Measurements from ENCODE around the gene AOPEP.
A peak's percentile ranks its signal among the peaks of the same experiment; 100 is the strongest.

The AOPEP gene

GRCh38 chr9:95044731-95045508 is 318.4 kb downstream of the AOPEP start:
- DNase-seq, result no peak

GRCh38 chr9:95045751-95046150 is 319.3 kb downstream of the AOPEP start:
- DNase-seq, result no peak

GRCh38 chr9:95047452-95048224 is 321.1 kb downstream of the AOPEP start:
- no peak for DNase-seq

GRCh38 chr9:95048225-95049087 is 322.0 kb downstream of the AOPEP start:
- peak in 4 of 5 experiments; percentile 27 to 54 (median 38) for DNase-seq

- no peak for DNase-seq
These were observed 323.3 kb downstream of the AOPEP start for GRCh38 chr9:95049761-95050160.

- no peak for DNase-seq
These were observed 327.4 kb downstream of the AOPEP start for GRCh38 chr9:95053611-95054570.

- no peak for DNase-seq
These were observed 328.9 kb downstream of the AOPEP start for GRCh38 chr9:95055334-95055850.

GRCh38 chr9:95055851-95056551 is 329.5 kb downstream of the AOPEP start:
- no peak for DNase-seq

GRCh38 chr9:95057101-95057500 is 330.6 kb downstream of the AOPEP start:
- no peak for DNase-seq

GRCh38 chr9:95058121-95058785 is 331.8 kb downstream of the AOPEP start:
- no peak for DNase-seq

- DNase-seq, result no peak
These were observed 332.4 kb downstream of the AOPEP start for GRCh38 chr9:95058795-95059386.

- no peak for DNase-seq
These were observed 333.7 kb downstream of the AOPEP start for GRCh38 chr9:95060234-95060633.

GRCh38 chr9:95060916-95061315 is 334.4 kb downstream of the AOPEP start:
- no peak for DNase-seq

GRCh38 chr9:95061916-95062595 is 335.6 kb downstream of the AOPEP start:
- DNase-seq, result no peak

GRCh38 chr9:95062596-95063065 is 336.1 kb downstream of the AOPEP start:
- no peak for DNase-seq

GRCh38 chr9:95063300-95063699 is 336.8 kb downstream of the AOPEP start:
- no peak for DNase-seq

GRCh38 chr9:95065224-95065623 is 338.7 kb downstream of the AOPEP start:
- no peak for DNase-seq

- DNase-seq, result no peak
These were observed 340.6 kb downstream of the AOPEP start for GRCh38 chr9:95067057-95067456.

GRCh38 chr9:95067897-95068296 is 341.4 kb downstream of the AOPEP start:
- no peak for DNase-seq

All from T-helper 2 cell (primary cell).